Putamen (tissue), 1 donor: ENCODE measurements around the gene CLCA4.

Experiments
- DNase-seq: peaks from one replicate; pipeline ENCODE4 v3.0.0-alpha.2; 2016; ENCODE audit warnings: low spot score

CLCA4 gene

GRCh38 chr1:86616871-86617270 lies 70.0 kb downstream of the CLCA4 start:
- peak; percentile 3 for DNase-seq

- DNase-seq, result no peak
Measured at GRCh38 chr1:86618358-86618757, 71.5 kb downstream of the CLCA4 start.

- DNase-seq, result no peak
Measured at GRCh38 chr1:86619313-86619712, 72.4 kb downstream of the CLCA4 start.

- no peak for DNase-seq
Measured at GRCh38 chr1:86621286-86621685, 74.4 kb downstream of the CLCA4 start.
